Suprapubic skin (tissue), 4 donors: ENCODE data around the gene GALNT9.

Experiments used
- EP300 ChIP-seq: sonication (generic); formaldehyde crosslinking; IDR thresholded peaks from one replicate; pipeline ENCODE4 v1.6.1; 2017; ENCODE audit warnings: antibody characterized with exemption
- POLR2A ChIP-seq, 2 donors: fragments of 450-650 bp; IDR thresholded peaks; one replicate each; pipeline ENCODE4 v1.6.1; 2017; ENCODE audit warnings: antibody characterized with exemption in 2 of 2, mild to moderate bottlenecking in 2 of 2, moderate library complexity in 2 of 2
- POLR2AphosphoS5 ChIP-seq, 3 donors: sonication (generic); formaldehyde crosslinking; IDR thresholded peaks; one replicate each; pipeline ENCODE4 v1.6.1; 2017; ENCODE audit warnings: antibody characterized with exemption in 3 of 3
- TF ChIP-seq, protein P1 (sequence below), 2 donors: fragments of 200-600 bp in 1 of 2; fragments of 450-650 bp in 1 of 2; sonication (generic) in 1 of 2; IDR thresholded peaks; one replicate each; pipeline ENCODE4 v1.5.1; 2016 to 2019; ENCODE audit warnings: antibody characterized with exemption in 2 of 2, mild to moderate bottlenecking in 1 of 2, moderate library complexity in 1 of 2

DNA sequence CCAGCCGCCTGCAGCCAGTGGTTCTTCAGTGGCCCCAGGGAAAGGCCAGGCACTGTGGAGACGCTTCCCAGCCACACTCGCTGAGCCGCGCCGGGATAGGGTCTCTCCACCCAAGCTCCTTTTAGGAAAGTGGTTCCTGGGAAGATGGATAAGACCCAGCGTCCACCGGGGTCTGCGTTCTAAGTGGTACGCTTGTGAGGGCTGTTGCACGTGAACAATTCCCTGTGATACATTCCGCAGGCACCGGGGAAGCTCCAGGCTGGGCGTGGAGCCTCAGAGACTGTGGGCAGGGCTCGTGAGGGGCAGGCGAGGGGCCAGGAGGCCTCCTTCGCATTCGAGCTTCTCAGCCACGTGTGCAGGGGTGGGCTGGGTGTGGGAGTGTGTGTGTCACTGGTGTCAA, 48.4 kb downstream of the GALNT9 start:
- no peak for TF ChIP-seq POLR2AphosphoS5 (IDR thresholded peaks at IDR 0.05)
- TF ChIP-seq, protein P1, sequence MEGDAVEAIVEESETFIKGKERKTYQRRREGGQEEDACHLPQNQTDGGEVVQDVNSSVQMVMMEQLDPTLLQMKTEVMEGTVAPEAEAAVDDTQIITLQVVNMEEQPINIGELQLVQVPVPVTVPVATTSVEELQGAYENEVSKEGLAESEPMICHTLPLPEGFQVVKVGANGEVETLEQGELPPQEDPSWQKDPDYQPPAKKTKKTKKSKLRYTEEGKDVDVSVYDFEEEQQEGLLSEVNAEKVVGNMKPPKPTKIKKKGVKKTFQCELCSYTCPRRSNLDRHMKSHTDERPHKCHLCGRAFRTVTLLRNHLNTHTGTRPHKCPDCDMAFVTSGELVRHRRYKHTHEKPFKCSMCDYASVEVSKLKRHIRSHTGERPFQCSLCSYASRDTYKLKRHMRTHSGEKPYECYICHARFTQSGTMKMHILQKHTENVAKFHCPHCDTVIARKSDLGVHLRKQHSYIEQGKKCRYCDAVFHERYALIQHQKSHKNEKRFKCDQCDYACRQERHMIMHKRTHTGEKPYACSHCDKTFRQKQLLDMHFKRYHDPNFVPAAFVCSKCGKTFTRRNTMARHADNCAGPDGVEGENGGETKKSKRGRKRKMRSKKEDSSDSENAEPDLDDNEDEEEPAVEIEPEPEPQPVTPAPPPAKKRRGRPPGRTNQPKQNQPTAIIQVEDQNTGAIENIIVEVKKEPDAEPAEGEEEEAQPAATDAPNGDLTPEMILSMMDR (IDR thresholded peaks at IDR 0.05), result no peak
- TF ChIP-seq POLR2A (IDR thresholded peaks at IDR 0.05), result no peak
- TF ChIP-seq EP300, result no peak
